ENCODE measurements around the gene MAZ.
"Not testable (repeated sequence)": the region's sequence is repeated elsewhere in the genome, so short reads cannot be mapped to it uniquely, and the experiment has no call there.

Gene MAZ

GRCh38 chr16:29770250-29770929, 35.9 kb upstream of the MAZ start:
- no peak for DNase-seq
- TF ChIP-seq, protein P1, sequence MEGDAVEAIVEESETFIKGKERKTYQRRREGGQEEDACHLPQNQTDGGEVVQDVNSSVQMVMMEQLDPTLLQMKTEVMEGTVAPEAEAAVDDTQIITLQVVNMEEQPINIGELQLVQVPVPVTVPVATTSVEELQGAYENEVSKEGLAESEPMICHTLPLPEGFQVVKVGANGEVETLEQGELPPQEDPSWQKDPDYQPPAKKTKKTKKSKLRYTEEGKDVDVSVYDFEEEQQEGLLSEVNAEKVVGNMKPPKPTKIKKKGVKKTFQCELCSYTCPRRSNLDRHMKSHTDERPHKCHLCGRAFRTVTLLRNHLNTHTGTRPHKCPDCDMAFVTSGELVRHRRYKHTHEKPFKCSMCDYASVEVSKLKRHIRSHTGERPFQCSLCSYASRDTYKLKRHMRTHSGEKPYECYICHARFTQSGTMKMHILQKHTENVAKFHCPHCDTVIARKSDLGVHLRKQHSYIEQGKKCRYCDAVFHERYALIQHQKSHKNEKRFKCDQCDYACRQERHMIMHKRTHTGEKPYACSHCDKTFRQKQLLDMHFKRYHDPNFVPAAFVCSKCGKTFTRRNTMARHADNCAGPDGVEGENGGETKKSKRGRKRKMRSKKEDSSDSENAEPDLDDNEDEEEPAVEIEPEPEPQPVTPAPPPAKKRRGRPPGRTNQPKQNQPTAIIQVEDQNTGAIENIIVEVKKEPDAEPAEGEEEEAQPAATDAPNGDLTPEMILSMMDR (IDR thresholded peaks at IDR 0.05; ENCODE audit: low read depth, low read length) = no peak
- H3K9me3 ChIP-seq (ENCODE audit: severe bottlenecking) = no peaks in the 10 kb centered on the region
- H3K27ac ChIP-seq = no peak overlapping the region
- no peaks in the 10 kb centered on the region for H3K36me3 ChIP-seq
- H3K4me3 ChIP-seq (ENCODE audit: low read depth, low read length) = no peak overlapping the region
- no peaks in the 10 kb centered on the region for H3K27me3 ChIP-seq (ENCODE audit: insufficient read depth, low read depth, severe bottlenecking)

- H3K27ac ChIP-seq; H3K9me3 ChIP-seq (ENCODE audit: severe bottlenecking); DNase-seq; H3K36me3 ChIP-seq; H3K4me3 ChIP-seq (ENCODE audit: low read depth, low read length); H3K27me3 ChIP-seq (ENCODE audit: insufficient read depth, low read depth, severe bottlenecking): not testable (repeated sequence)
Observed at GRCh38 chr16:29772330-29772729, 34.0 kb upstream of the MAZ start.

DNA sequence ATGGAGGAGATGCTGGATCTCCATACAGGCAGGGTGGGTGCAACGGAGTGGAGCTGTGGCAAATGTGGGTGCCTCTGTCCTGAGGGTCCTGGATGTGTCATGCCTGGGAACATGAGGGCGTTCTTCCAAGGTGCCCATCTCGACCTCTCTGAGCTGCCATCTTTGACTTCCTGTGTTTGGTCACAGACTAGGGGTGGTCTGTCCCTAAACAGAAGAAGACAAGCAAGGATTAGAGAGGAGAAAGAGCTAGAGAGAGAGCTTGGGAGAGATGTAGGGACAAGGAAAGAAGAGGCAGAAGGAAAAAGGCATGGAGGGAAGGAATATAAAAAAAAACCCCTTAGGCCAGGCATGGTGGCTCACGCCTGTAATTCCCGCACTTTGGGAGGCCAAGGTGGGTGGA, 31.6 kb upstream of the MAZ start:
- DNase-seq = no peak
- H3K4me3 ChIP-seq (ENCODE audit: low read depth, low read length) = no peak overlapping the region
- H3K27ac ChIP-seq = no peak overlapping the region
- H3K27me3 ChIP-seq (ENCODE audit: insufficient read depth, low read depth, severe bottlenecking) = no peaks in the 10 kb centered on the region
- H3K36me3 ChIP-seq = no peaks in the 10 kb centered on the region
- no peaks in the 10 kb centered on the region for H3K9me3 ChIP-seq (ENCODE audit: severe bottlenecking)
- TF ChIP-seq, protein P1 (IDR thresholded peaks at IDR 0.05; ENCODE audit: low read depth, low read length) = no peak

DNA sequence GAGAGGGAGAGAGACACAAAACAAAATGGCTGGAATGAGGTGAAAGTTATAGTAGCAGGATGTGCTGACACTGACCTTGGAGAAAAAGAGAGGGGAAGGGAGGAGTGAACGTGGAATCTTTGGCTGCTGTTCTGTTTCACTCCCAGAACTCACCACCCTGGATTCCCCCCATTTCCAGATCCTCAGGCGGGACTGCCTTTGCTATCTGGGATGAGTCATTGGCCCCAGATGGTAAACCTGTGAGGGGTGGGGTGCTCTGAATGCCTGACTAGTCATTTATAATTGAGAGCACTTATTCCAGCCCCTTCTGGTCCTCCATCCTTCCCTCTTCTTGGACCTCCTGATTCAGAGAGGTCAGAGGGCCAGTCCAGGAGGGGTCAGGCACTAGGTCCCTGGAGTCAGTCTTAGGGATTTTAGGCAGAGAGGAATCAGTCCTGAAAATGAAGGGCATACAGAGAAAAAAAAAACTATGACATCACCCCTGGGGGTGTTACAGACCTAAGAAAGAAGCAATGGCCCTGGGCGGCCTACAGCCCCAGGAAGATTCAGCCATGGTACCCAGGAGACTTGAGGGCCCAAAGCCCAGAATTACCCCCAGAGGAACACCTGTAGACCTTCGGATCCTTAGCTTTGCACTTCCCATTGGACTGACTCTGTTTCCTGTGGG, 30.5 kb upstream of the MAZ start:
- TF ChIP-seq, protein P1 (IDR thresholded peaks at IDR 0.05; ENCODE audit: low read depth, low read length) = no peak
- no peak overlapping the region for H3K27ac ChIP-seq
- peak; percentile 29 for DNase-seq
- no peaks in the 10 kb centered on the region for H3K36me3 ChIP-seq
- H3K4me3 ChIP-seq (ENCODE audit: low read depth, low read length) = no peak overlapping the region
- no peaks in the 10 kb centered on the region for H3K27me3 ChIP-seq (ENCODE audit: insufficient read depth, low read depth, severe bottlenecking)
- no peaks in the 10 kb centered on the region for H3K9me3 ChIP-seq (ENCODE audit: severe bottlenecking)

DNA sequence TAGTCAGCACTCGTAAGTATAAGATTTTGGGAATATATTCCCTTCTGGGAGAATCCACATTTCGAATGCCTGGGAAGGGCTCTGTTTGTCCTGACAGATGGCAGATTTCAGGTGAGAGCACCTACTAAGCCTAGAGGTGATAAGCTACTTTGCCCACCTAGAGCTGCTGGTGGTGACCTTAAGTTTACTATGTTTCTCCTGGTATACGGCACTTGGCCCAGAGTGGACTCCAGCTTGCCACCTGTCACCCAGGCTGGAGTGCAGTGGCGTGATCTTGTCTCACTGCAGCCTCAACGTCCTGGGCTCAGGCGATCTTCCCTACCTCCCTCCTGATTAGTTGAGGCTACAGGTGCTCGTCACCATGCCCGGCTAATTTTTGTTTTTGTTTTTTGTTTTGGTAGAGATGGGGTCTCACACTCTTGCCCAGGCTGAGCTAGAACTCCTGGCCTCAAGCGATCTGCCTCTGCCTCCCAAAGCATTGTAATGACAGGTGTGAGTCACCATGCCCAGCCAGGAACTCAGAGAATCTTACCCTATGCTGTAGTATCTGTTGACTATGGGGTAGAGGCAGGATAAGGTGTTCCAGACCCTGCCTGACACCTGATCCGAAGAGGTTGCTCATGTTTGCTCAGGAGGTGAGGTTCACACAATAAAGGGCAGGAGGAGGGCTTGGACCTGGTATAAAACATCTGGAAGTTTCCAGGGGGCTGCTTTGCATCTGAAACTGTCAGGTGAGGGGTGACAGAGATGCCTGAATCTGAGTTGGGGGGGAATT, 28.6 kb upstream of the MAZ start, which contains the start of gene ZG16:
TSS of gene ZG16 (plus strand) at position 681 of the 775 bp plus-strand sequence. CDS start 1,011 bp downstream, outside the sequence.
- H3K9me3 ChIP-seq (ENCODE audit: severe bottlenecking) = no peaks in the 10 kb centered on the region
- TF ChIP-seq, protein P1 (IDR thresholded peaks at IDR 0.05; ENCODE audit: low read depth, low read length) = no peak
- H3K4me3 ChIP-seq (ENCODE audit: low read depth, low read length) = no peak within 1 kb of the TSS
- peak within 1 kb of the TSS; percentile 72 for H3K27ac ChIP-seq
- H3K36me3 ChIP-seq = no peaks in the 10 kb centered on the region
- DNase-seq = peak; percentile 50
- no peaks in the 10 kb centered on the region for H3K27me3 ChIP-seq (ENCODE audit: insufficient read depth, low read depth, severe bottlenecking)

DNA sequence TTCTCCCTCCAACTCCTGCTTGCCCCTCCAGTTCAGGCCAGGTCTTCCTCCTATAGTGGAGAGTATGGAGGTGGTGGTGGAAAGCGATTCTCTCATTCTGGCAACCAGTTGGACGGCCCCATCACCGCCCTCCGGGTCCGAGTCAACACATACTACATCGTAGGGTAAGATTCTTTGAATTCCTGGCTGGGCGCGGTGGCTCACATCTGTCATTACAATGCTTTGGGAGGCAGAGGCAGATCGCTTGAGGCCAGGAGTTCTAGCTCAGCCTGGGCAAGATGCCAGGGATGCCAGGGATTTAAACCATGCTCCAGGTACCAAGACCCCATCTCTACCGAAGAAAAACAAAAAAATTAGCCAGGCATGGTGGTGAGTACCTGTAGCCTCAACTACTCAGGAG, 26.9 kb upstream of the MAZ start:
- H3K27ac ChIP-seq = no peak overlapping the region
- H3K36me3 ChIP-seq = no peaks in the 10 kb centered on the region
- H3K9me3 ChIP-seq (ENCODE audit: severe bottlenecking) = no peaks in the 10 kb centered on the region
- no peak for DNase-seq
- TF ChIP-seq, protein P1 (IDR thresholded peaks at IDR 0.05; ENCODE audit: low read depth, low read length) = no peak
- no peak overlapping the region for H3K4me3 ChIP-seq (ENCODE audit: low read depth, low read length)
- no peaks in the 10 kb centered on the region for H3K27me3 ChIP-seq (ENCODE audit: insufficient read depth, low read depth, severe bottlenecking)

DNA sequence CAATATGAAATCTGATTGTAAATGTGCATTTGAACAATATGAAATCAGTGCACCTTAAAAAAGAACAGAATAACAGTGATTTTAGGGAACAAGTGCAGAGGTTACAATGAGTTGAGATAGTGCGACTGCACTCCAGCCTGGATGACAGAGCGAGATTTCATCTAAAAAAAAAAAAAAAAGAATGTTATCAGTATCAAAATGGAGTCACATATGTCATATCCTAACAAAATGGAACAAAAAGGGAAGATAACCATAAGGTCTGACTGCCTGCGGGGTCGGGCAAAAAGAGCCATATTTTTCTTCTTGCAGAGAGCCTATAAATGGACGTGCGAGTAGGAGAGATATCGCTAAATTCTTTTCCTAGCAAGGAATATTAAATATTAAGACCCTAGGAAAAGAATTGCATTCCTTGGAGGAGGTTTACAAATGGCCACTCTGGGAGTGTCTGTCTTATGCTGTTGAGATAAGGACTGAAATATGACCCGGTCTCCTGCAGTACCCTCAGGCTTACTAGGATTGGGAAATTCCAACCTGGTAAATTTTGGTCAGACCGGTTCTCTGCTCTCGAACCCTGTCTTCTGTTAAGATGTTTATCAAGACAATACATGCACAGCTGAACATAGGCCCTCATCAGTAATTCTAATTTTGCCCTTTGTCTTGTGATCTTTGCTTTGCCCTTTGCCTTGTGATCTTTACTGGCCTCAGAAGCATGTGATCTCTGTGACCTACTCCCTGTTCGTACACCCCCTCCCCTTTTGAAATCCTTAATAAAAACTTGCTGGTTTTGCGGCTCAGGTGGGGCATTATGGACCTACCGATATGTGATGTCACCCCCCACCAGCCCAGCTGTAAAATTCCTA, 23.0 kb upstream of the MAZ start:
- H3K27me3 ChIP-seq (ENCODE audit: insufficient read depth, low read depth, severe bottlenecking); H3K36me3 ChIP-seq; DNase-seq; H3K9me3 ChIP-seq (ENCODE audit: severe bottlenecking); H3K27ac ChIP-seq; H3K4me3 ChIP-seq (ENCODE audit: low read depth, low read length): not testable (repeated sequence)

Data from WERI-Rb-1 (cell line).